Measurements from ENCODE around the gene ASRGL1. TPM values are rescaled to one million over a fixed set of nuclear protein-coding genes. Genes with fewer than 3 reads are reported as not detected.
A peak's percentile ranks its signal among the peaks of the same experiment; 100 is the strongest.

The ASRGL1 gene
- polyA plus RNA-seq, 1 experiment = 0.58 TPM

DNA sequence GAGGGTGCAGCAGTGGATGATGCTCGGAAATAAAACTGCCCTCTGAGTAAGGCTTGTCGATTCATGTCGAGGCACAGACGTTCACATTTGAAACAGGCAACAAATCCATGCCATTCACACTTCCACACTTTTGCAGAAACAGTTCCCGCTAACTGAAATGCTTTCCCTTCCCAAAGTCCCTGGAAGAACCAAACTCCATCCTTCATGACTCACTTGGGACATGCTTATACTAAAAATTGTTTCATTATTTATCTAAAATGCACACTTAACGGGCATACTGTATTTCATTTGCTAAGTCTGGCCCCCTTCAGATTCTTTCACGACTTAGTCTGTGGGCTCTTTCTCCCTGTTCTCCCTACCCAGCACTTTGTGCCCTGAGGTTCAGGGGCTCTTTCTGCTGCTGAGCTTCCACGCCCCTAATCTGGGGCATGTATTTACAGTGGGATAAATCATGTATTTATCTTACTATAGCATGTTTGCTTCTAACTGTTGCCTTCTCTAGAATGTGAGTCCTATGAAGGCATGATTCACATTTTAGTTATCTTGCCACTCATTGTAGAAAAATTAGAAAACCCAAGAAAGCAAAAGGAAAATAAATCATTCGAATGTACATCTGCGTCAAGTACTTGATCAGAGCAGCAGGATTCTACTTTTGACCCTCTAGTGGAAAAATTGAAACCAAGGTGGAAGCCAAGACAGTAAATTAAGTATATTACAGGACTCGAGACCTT lies 94.1 kb downstream of the ASRGL1 start:
- ChIA-PET CTCF (no interaction called here), POLR2A (no interaction called here)
- no peak overlapping the region for H3K4me3 ChIP-seq (ENCODE audit: low read depth, low read length)
- peak; percentile 86 for DNase-seq (ENCODE audit: low read depth)
- TF ChIP-seq, protein P1, sequence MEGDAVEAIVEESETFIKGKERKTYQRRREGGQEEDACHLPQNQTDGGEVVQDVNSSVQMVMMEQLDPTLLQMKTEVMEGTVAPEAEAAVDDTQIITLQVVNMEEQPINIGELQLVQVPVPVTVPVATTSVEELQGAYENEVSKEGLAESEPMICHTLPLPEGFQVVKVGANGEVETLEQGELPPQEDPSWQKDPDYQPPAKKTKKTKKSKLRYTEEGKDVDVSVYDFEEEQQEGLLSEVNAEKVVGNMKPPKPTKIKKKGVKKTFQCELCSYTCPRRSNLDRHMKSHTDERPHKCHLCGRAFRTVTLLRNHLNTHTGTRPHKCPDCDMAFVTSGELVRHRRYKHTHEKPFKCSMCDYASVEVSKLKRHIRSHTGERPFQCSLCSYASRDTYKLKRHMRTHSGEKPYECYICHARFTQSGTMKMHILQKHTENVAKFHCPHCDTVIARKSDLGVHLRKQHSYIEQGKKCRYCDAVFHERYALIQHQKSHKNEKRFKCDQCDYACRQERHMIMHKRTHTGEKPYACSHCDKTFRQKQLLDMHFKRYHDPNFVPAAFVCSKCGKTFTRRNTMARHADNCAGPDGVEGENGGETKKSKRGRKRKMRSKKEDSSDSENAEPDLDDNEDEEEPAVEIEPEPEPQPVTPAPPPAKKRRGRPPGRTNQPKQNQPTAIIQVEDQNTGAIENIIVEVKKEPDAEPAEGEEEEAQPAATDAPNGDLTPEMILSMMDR (IDR thresholded peaks at IDR 0.05; ENCODE audit: insufficient read depth, low read depth, low read length) = no peak
- H3K36me3 ChIP-seq (ENCODE audit: control insufficient read depth, insufficient read depth, low read length) = no peaks in the 10 kb centered on the region
- H3K27me3 ChIP-seq (ENCODE audit: control insufficient read depth, insufficient read depth, low read length) = no peaks in the 10 kb centered on the region

- CTCF ChIA-PET = interaction anchor here (1.0 kb wide), 1 partner anchor 121 kb away, joined by 3 read pairs; no protein-coding TSS in a partner anchor
- no peaks in the 10 kb centered on the region for H3K36me3 ChIP-seq (ENCODE audit: control insufficient read depth, insufficient read depth, low read length)
- no peak overlapping the region for H3K4me3 ChIP-seq (ENCODE audit: low read depth, low read length)
- POLR2A ChIA-PET = no interaction called here
- TF ChIP-seq, protein P1 (IDR thresholded peaks at IDR 0.05; ENCODE audit: insufficient read depth, low read depth, low read length) = no peak
- H3K27me3 ChIP-seq (ENCODE audit: control insufficient read depth, insufficient read depth, low read length) = no peaks in the 10 kb centered on the region
- no peak for DNase-seq (ENCODE audit: low read depth)
These were observed 95.4 kb downstream of the ASRGL1 start for GRCh38 chr11:62432695-62433094.

- ChIA-PET CTCF (interaction anchor here (1.0 to 1.4 kb wide), 2 partner anchors 120 to 261 kb away, joined by 3 read pairs; no protein-coding TSS in a partner anchor), POLR2A (interaction anchor here (0.6 kb wide), 1 partner anchor 14 kb away, joined by 3 read pairs; no protein-coding TSS in a partner anchor)
- Histone ChIP-seq H3K4me3 (ENCODE audit: low read depth, low read length) (no peak overlapping the region), H3K36me3 (ENCODE audit: control insufficient read depth, insufficient read depth, low read length) (no peaks in the 10 kb centered on the region), H3K27me3 (ENCODE audit: control insufficient read depth, insufficient read depth, low read length) (no peaks in the 10 kb centered on the region)
- TF ChIP-seq, protein P1 (IDR thresholded peaks at IDR 0.05; ENCODE audit: insufficient read depth, low read depth, low read length) = no peak
- no peak for DNase-seq (ENCODE audit: low read depth)
These were observed 96.1 kb downstream of the ASRGL1 start for GRCh38 chr11:62433141-62433903.

GRCh38 chr11:62433904-62434276 lies 96.6 kb downstream of the ASRGL1 start:
- Histone ChIP-seq H3K36me3 (ENCODE audit: control insufficient read depth, insufficient read depth, low read length) (no peaks in the 10 kb centered on the region), H3K27me3 (ENCODE audit: control insufficient read depth, insufficient read depth, low read length) (no peaks in the 10 kb centered on the region), H3K4me3 (ENCODE audit: low read depth, low read length) (no peak overlapping the region)
- TF ChIP-seq, protein P1 (IDR thresholded peaks at IDR 0.05; ENCODE audit: insufficient read depth, low read depth, low read length) = no peak
- CTCF ChIA-PET = interaction anchor here (1.4 kb wide), 1 partner anchor 260 kb away, joined by 3 read pairs; no protein-coding TSS in a partner anchor
- no peak for DNase-seq (ENCODE audit: low read depth)
- POLR2A ChIA-PET = interaction anchor here (0.6 kb wide), 1 partner anchor 14 kb away, joined by 3 read pairs; no protein-coding TSS in a partner anchor

Data from BJ (cell line).